Neutrophil (primary cell): Measurements from ENCODE around the gene LCORL.

Source experiments
- H3K27ac ChIP-seq: fragments of 200-600 bp; sonication (generic); 2 replicates; pipeline ENCODE4 v1.5.1; 2016; ENCODE audit warnings: mild to moderate bottlenecking, moderate library complexity
- H3K27me3 ChIP-seq: fragments of 200-600 bp; sonication (generic); 2 replicates; pipeline ENCODE4 v1.6.0; 2016; ENCODE audit warnings: mild to moderate bottlenecking
- H3K36me3 ChIP-seq: fragments of 200-600 bp; sonication (generic); 2 replicates; pipeline ENCODE4 v1.5.1; 2017
- H3K4me1 ChIP-seq, 2 experiments: fragments of 200-600 bp in 1 of 2; sonication (generic) in 1 of 2; 1 replicate in 1 of 2; 2 replicates in 1 of 2; pipeline versions ENCODE4 v1.5.1 to v1.6.1; 2013 to 2016; ENCODE audit warnings: low read depth in 1 of 2, low read length in 1 of 2, mild to moderate bottlenecking in 1 of 2, moderate library complexity in 1 of 2; ENCODE audit not compliant: control insufficient read depth in 1 of 2, insufficient read depth in 1 of 2
- H3K4me3 ChIP-seq, 2 experiments: fragments of 200-600 bp in 1 of 2; sonication (generic) in 1 of 2; 1 replicate in 1 of 2; 2 replicates in 1 of 2; pipeline ENCODE4 v1.5.1; 2013 to 2016; ENCODE audit warnings: low read depth in 1 of 2, low read length in 1 of 2, mild to moderate bottlenecking in 1 of 2, moderate library complexity in 1 of 2
- H3K9me3 ChIP-seq: fragments of 200-600 bp; sonication (generic); 2 replicates; pipeline ENCODE4 v1.5.1; 2016
- CTCF ChIP-seq: fragments of 200-600 bp; sonication (generic); IDR thresholded peaks from 2 replicates; pipeline ENCODE4 v1.5.1; 2016; ENCODE audit warnings: antibody characterized with exemption

Gene LCORL

GRCh38 chr4:18025288-18025687 lies 3.7 kb upstream of the LCORL start:
- no peak overlapping the region for H3K4me3 ChIP-seq
- no peak overlapping the region for H3K27ac ChIP-seq
- no peaks in the 10 kb centered on the region for H3K9me3 ChIP-seq
- no peaks in the 10 kb centered on the region for H3K36me3 ChIP-seq
- no peak for TF ChIP-seq CTCF
- peaks cover 28% of the 10 kb centered on the region for H3K27me3 ChIP-seq
- peaks cover 12 to 15% of the 10 kb centered on the region in 2 experiments for H3K4me1 ChIP-seq

- no peaks in the 10 kb centered on the region for H3K36me3 ChIP-seq
- no peak for TF ChIP-seq CTCF
- no peaks in the 10 kb centered on the region for H3K9me3 ChIP-seq
- peaks cover 32% of the 10 kb centered on the region for H3K27me3 ChIP-seq
- H3K27ac ChIP-seq = peak overlapping the region; percentile 87
- H3K4me1 ChIP-seq = peaks cover 22 to 23% of the 10 kb centered on the region in 2 experiments
- H3K4me3 ChIP-seq = peak overlapping the region; percentile 84 to 93
These were observed 1.1 kb upstream of the LCORL start for GRCh38 chr4:18022572-18023050.

- Histone ChIP-seq H3K27ac (peak overlapping the region; percentile 87), H3K4me3 (peak overlapping the region; percentile 84 to 93), H3K9me3 (no peaks in the 10 kb centered on the region), H3K27me3 (peaks cover 32% of the 10 kb centered on the region), H3K4me1 (peaks cover 22 to 23% of the 10 kb centered on the region in 2 experiments), H3K36me3 (no peaks in the 10 kb centered on the region)
- no peak for TF ChIP-seq CTCF
These were observed 160 bp downstream of the LCORL start for GRCh38 chr4:18021470-18021719.

- Histone ChIP-seq H3K4me1 (peaks cover 22 to 23% of the 10 kb centered on the region in 2 experiments), H3K27me3 (peaks cover 32% of the 10 kb centered on the region), H3K36me3 (no peaks in the 10 kb centered on the region), H3K27ac (peak overlapping the region; percentile 87), H3K4me3 (peak overlapping the region; percentile 84 to 93), H3K9me3 (no peaks in the 10 kb centered on the region)
- no peak for TF ChIP-seq CTCF
These were observed 685 bp downstream of the LCORL start for GRCh38 chr4:18020671-18021469.

GRCh38 chr4:18020145-18020670 lies 1.3 kb downstream of the LCORL start:
- TF ChIP-seq CTCF = no peak
- H3K4me1 ChIP-seq = peaks cover 22 to 23% of the 10 kb centered on the region in 2 experiments
- peak overlapping the region; percentile 84 to 93 for H3K4me3 ChIP-seq
- H3K27ac ChIP-seq = no peak overlapping the region
- H3K9me3 ChIP-seq = no peaks in the 10 kb centered on the region
- peaks cover 32% of the 10 kb centered on the region for H3K27me3 ChIP-seq
- no peaks in the 10 kb centered on the region for H3K36me3 ChIP-seq
